SK-MEL-5 (cell line): ENCODE measurements around the gene EFCAB8. TPM values are rescaled to one million over a fixed set of nuclear protein-coding genes. Genes with fewer than 3 reads are reported as not detected.

Experiments
- total RNA-seq: library from RNA; depleted of rRNA; stranded (reverse); fragments of >200 nt; shearing (Covaris generic); gene quantifications from 2 replicates; pipeline ENCODE4 v1.2.3, GENCODE V29; 2014; rRNA removed

Gene EFCAB8
- total RNA-seq, 1 experiment from 2014 or later: not detected

Other genes with a start within 250 kb of the EFCAB8 start
- not detected in 2 replicates for gene C20orf203, start 185.0 kb upstream of the EFCAB8 start, total RNA-seq
- gene COMMD7, start 115.5 kb upstream of the EFCAB8 start, total RNA-seq: 47.5 and 49.2 TPM in 2 replicates
- 1.9 and 2.3 TPM in 2 replicates for gene DNMT3B, start 96.5 kb upstream of the EFCAB8 start, total RNA-seq
- gene MAPRE1, start 39.0 kb upstream of the EFCAB8 start, total RNA-seq: 110 and 118 TPM in 2 replicates
- gene SUN5, start 145.5 kb downstream of the EFCAB8 start, total RNA-seq: not detected in 2 replicates
- gene BPIFB2, start 148.8 kb downstream of the EFCAB8 start, total RNA-seq: not detected in 2 replicates
- gene BPIFB6, start 172.7 kb downstream of the EFCAB8 start, total RNA-seq: not detected in 2 replicates
- not detected in 2 replicates for gene BPIFB3, start 195.0 kb downstream of the EFCAB8 start, total RNA-seq
- not detected in 2 replicates for gene BPIFB4, start 220.7 kb downstream of the EFCAB8 start, total RNA-seq